CD4-positive, alpha-beta T cell treated with Interleukin-2 at 100 ng/mL for 4 hours (primary cell): ENCODE results near the gene TNFRSF17.
"Not testable (repeated sequence)": the region's sequence is repeated elsewhere in the genome, so short reads cannot be mapped to it uniquely, and the experiment has no call there.

Experiments used
- DNase-seq: peaks from one replicate; pipeline ENCODE4 v3.0.0-alpha.2; 2020; ENCODE audit warnings: low spot score

The TNFRSF17 gene

GRCh38 chr16:11970292-11970691 is 5.3 kb downstream of the TNFRSF17 start:
- DNase-seq = not testable (repeated sequence)

- DNase-seq = no peak
Measured at GRCh38 chr16:11972128-11972527, 7.1 kb downstream of the TNFRSF17 start.

- no peak for DNase-seq
Measured at GRCh38 chr16:11973070-11973469, 8.1 kb downstream of the TNFRSF17 start.

- DNase-seq = no peak
Measured at GRCh38 chr16:11976850-11977375, 11.9 kb downstream of the TNFRSF17 start.

- DNase-seq = no peak
Measured at GRCh38 chr16:11977376-11978041, 12.5 kb downstream of the TNFRSF17 start.

- DNase-seq = no peak
Measured at GRCh38 chr16:11978080-11978479, 13.1 kb downstream of the TNFRSF17 start.

GRCh38 chr16:11979013-11979672 is 14.1 kb downstream of the TNFRSF17 start:
- DNase-seq = no peak

GRCh38 chr16:11980136-11980844 is 15.3 kb downstream of the TNFRSF17 start:
- DNase-seq = no peak

GRCh38 chr16:11985250-11985649 is 20.2 kb downstream of the TNFRSF17 start:
- DNase-seq = no peak

GRCh38 chr16:11986521-11987057 is 21.6 kb downstream of the TNFRSF17 start:
- DNase-seq = no peak

GRCh38 chr16:11988258-11988978 is 23.4 kb downstream of the TNFRSF17 start:
- no peak for DNase-seq

GRCh38 chr16:11990702-11991390 is 25.8 kb downstream of the TNFRSF17 start:
- no peak for DNase-seq

- no peak for DNase-seq
Measured at GRCh38 chr16:11992008-11992584, 27.1 kb downstream of the TNFRSF17 start.

- DNase-seq = no peak
Measured at GRCh38 chr16:11992586-11993524, 27.8 kb downstream of the TNFRSF17 start.

GRCh38 chr16:11994143-11995119 is 29.4 kb downstream of the TNFRSF17 start:
- DNase-seq = no peak

GRCh38 chr16:11996433-11997330 is 31.7 kb downstream of the TNFRSF17 start:
- DNase-seq = no peak

GRCh38 chr16:12000032-12000431 is 35.0 kb downstream of the TNFRSF17 start:
- DNase-seq = no peak
